T1000 (cell line): ENCODE results near the gene SWSAP1.
A peak's percentile ranks its signal among the peaks of the same experiment; 100 is the strongest.

Experiments used
- DNase-seq: peaks from one replicate; lab custom pipeline; 2025; ENCODE audit warnings: mixed read lengths; lab: John Stamatoyannopoulos, UW

Gene SWSAP1

DNA sequence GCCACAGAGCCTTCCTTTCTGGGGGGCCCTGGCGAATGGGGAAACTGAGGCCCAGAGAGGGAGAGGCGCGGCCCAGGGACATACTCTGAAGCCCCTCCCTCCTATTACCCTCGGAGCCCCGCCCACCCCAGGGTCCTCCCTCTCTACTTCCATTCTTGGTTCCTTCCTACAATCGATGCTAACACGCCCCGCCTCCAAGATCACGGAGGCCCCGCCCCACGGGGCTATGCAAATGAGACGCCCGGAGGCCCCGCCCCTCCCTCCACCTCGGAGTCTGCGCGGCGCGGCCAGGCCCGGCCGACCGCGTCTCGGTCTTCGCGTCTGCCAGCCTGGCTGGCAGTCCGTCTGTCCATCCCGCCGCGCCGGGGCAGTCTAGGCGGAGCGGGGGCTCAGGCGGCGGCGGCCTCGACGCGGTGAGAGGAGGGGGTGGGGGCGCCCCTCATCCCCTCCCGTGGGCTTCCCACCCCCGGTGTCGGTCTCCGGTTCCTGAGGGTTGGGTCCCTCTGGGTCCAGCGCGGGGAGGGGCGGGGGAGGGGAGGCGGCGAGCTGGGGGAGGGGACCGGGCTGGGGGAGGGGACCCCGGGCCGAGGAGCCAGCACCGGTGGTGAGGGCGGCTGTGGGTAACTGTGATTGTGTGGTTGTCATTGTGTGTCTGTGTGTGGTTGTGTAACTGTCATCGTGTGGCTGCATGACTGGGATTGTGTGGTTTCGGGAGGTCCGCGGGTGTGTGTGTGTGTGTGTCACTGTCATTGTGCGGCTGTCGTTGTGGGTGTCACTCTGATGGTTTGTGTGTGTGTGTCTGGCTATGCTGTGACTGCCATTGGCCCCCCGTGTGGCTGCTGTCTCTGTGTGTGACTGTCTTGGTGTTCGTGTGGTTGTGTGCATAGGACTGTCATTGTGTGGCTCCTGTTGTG, 19.0 kb upstream of the SWSAP1 start, which contains the start of gene PLPPR2:
Gene PLPPR2 (plus strand): TSS at position 273 of the 914 bp plus-strand sequence. CDS start 2,242 bp downstream, outside the sequence.
- peak; percentile 82 for DNase-seq

DNA sequence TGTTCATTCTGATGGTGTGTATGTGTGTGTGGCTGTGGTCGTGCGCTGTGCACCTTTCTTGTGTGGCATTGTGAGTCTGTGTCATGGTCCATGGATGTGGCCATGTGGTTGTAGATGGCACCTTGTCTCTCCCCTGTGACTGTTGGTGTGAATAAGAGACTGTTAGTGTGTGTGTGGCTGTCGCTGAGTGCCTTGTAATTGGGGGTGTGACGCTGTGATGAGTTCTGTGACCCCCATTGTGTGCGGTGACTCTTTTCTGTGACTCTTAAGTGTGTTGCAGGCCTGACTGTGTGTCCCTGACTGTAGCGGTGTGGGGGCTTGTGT, 18.4 kb upstream of the SWSAP1 start:
- DNase-seq: no peak

DNA sequence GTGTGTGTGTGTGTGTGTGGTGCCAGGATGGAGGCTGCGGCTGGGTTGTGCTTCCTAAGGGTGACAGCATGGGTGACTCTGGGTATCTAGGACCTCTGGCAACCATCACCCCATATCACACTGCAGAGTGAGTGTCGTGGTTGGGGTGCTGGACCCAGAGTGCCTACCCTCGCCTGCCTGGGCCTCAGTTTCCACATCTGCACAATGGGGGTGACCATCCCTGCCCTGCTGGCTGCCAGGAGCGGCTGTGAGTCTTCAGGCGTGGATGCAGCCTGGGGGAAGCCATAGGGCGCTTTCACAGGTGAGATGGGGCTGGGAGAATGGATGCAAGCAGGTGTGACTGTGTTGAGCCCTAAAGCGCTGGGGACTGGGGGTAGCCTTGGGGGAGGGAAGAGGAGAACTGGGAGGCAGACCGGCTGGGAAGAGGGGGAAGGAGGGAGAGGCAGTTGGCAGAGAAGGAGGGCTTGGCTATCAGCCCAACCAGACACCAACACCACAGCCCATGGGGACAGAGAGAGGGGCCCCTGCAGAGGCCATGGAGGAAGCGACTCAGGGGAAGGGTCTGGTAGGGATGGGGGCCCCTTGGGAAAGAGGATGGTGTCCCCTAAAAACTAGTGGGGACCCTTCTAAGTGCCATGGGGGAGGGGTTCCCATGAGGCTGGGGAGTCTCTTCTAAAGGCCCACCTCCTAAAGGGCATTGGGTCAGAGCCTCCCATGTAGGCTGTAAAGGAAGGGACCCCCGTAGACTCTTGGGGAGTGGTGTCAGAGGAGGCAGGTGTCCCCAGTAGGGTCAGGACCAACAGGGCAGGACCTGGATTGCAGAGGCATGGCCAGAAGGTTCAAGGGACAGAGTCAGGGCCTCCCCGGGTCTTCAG, 17.6 kb upstream of the SWSAP1 start:
- DNase-seq: no peak

DNA sequence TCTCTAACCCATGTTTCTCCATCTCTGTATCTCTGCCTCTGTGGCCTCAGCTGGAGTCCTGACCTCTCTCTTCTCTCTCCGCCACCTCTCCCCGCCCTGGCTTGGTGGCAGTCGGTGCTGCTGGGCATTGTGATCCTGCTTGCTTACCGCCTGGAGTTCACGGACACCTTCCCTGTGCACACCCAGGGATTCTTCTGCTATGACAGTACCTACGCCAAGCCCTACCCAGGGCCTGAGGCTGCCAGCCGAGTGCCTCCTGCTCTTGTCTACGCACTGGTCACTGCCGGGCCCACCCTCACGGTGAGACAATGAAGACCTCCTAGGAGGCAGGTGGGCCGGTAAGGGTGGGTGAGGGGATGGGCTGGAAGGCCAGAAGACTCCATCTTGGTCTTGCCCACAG, 15.0 kb upstream of the SWSAP1 start:
- no peak for DNase-seq

DNA sequence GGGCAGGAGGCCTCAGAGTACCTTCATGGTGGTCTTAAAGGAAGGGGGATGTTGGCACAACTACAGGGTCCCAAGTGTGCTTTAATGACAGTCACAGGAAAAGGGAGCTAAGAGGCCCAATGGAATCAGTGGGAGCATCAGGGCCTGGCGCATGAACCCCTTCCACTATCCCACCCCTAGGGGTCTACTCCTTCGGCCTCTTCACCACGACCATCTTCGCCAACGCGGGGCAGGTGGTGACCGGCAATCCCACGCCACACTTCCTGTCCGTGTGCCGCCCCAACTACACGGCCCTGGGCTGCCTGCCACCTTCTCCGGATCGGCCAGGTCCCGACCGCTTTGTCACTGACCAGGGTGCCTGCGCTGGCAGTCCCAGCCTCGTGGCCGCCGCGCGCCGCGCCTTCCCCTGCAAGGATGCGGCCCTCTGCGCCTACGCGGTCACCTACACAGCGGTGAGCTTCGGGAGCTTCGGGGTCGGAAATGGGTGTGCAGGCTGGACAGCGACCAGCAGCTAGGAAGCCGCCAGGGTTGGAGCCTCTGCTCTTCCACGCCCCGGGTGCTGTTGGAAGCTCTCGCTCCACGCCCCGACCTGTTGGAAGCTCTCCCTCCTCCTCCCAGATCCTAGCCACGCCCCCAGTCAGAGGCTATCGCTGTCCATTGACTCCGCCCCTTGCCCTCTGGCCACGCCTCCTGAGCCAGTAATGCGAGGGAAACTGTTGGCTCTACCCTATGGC, 13.3 kb upstream of the SWSAP1 start:
- DNase-seq: no peak

DNA sequence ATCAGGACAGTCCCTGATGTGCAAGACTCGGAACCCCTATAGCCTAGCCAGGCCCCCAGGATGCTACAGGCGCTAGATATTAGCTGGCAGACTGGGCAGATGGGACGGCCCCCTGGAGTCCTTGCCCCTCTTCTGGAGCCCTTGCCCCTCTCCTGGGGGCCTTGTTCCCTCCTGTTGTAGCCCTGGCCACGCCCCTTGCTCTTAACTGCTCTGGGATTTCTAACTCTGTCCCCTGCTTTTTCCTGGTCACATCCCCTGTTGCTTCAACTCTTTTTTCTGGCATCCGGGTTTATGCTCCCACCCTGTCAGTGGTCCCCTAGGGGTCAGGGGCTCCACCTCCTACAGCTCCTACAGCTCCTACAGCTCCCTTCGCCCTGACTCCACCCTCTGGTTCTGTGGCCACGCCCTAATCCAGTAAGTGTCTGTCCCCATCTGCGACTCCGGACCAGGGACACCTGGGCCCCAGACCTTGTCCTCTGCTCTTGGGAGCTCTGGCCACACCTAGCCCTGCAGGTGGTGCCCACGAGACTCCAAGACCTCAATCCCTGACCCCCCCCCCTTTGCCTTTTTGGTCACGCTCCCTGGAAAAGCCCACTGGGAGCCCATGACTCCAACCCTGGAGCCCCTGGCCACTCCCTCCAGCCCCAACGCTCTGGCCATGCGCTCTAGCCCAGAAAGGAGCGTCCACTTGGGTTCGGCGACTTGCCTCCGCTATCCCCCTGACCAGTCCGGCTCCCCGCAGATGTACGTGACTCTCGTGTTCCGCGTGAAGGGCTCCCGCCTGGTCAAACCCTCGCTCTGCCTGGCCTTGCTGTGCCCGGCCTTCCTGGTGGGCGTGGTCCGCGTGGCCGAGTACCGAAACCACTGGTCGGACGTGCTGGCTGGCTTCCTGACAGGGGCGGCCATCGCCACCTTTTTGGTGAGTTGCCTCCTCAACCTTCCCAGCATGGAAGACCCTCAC, 12.4 kb upstream of the SWSAP1 start:
- no peak for DNase-seq

DNA sequence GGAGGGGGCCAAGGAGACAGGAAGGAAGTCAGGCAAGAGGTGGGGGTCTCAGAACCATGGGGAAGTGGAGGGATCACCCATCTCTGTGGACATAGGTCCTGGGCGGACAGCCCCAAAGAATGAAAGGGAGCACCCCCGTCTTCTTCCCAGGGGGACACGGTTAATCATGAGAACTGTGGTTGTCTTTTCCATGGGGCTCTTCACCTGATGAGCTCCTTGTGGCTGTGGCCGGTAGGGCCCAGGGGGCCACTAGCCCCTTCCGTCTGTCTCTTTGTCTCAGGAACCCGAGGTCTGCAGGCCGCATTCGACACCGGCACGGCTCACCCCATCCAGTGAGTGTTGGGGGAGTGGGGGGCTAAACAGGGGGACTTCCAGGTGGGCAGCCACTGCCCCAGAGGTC, 10.6 kb upstream of the SWSAP1 start:
- DNase-seq: no peak

DNA sequence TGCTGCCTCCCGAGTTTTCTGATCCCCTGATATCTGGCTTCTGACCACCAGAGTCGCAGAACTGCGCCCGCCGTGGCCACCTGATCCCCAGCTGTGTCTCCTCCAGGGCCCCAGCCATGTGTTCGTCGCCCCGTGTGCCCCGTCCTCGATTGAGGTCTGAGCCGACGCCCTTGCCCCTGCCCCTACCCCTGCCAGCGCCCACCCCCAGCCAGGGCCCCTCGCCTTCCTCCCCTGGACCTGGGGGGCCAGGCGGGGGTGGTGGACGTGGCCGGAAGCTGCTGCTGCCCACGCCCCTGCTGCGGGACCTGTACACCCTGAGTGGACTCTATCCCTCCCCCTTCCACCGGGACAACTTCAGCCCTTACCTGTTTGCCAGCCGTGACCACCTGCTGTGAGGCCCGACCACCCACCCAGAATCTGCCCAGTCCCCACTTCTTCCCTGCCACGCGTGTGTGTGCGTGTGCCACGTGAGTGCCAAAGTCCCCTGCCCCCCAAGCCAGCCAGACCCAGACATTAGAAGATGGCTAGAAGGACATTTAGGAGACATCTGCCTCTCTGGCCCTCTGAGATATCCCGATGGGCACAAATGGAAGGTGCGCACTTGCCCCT, 10.1 kb upstream of the SWSAP1 start:
- DNase-seq: no peak

DNA sequence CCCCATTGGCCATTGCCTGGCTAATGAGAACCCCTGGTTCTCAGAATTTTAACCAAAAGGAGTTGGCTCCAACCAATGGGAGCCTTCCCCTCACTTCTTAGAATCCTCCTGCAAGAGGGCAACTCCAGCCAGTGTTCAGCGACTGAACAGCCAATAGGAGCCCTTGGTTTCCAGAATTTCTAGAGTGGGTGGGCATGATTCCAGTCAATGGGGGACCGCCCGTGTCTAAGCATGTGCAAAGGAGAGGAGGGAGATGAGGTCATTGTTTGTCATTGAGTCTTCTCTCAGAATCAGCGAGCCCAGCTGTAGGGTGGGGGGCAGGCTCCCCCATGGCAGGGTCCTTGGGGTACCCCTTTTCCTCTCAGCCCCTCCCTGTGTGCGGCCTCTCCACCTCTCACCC, 9.5 kb upstream of the SWSAP1 start:
- DNase-seq: no peak

DNA sequence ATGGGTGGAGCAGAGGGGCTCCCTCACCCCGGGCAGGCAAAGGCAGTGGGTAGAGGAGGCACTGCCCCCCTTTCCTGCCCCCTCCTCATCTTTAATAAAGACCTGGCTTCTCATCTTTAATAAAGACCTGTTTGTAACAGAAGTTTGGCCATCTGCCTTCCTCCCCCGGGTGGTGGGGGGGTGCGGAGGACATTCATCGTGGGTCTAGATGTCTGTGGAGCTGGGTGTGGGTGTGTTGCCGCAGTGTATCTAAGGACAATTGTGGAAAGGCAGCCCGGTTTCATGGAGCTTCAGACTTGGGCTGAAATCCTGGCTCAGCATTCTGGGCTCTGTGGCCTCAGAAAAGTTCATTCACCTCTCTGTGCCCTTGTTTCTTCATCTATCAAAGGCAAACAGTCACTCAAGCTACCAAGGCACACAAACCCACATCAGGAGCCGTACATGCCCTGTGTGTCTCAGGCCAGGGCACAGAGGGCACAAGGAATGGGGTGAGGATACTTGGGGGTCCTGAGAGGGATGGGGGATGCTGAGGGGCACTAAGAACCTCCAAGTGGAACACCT, 8.8 kb upstream of the SWSAP1 start:
- DNase-seq: no peak

DNA sequence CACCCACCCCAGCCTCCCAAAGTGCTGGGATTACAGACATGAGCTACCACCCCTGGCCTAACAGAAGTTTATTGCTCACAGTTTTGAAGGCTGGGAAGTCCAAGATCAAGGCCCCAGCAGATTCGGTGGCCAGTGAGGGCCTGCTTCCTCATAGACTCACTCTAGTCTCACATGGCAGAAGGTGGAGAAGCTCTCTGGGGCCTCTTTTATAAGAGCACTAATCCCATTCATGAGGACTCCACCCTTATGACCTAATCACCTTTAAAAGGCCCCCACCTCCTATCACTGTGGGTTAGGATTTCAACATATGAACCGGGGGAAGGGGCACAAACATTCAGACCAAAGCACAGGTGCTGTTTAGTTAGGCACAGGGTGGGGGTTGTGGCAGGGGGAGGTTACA, 6.9 kb upstream of the SWSAP1 start:
- DNase-seq: no peak

DNA sequence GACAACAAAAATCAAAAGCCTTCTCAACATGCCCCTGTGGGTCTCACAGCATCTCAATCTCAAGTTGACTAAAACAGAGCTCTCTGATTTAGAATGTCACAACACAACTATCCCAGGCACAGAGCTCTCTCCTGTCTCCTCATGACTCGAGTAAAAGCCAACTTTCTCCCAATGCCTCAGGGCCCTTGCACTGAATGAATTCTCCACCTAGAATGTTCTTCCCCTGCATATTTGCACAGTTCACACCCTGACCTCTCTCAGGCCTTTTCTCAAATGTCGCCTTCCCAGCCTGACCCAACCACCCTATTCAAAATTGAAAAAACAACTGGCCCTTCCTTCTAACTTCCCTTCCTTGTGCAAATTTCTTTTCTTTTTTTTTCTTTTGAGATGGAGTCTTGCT, 3.7 kb upstream of the SWSAP1 start:
- DNase-seq: no peak

DNA sequence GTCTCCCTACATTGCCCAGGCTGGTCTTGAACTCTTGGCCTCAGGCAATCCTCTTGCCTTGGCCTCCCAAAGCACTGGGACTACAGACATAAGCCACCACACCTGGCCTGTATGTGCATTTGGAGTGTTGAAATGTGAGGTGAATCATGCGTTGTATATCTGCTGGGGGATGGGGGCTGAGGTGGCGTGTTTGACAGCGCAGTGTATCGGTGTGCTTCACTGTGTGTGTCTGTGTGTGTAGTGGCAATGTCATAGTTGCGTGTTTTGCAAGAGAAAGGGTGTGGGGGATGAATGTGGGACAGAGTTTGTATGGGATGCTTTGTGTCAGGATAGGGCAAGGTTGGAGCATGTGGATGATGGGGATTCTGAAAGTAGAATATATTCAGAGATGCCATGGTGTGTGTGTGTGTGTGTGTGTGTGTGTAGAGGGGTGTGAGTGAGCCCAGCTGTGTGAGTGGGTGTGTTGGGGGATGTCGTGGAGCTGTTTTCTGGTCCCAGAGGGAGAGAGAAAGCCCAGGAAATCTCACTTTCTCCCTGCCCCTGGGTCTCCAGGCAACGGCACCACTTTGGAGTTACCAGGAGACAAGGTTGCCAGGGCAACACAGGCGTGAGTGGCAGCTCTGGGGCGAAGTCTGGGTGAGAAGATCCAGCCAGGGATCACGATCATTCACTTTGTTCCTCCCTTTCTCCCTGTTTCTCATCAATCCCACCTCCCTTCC, 1.1 kb upstream of the SWSAP1 start:
- DNase-seq: no peak

DNA sequence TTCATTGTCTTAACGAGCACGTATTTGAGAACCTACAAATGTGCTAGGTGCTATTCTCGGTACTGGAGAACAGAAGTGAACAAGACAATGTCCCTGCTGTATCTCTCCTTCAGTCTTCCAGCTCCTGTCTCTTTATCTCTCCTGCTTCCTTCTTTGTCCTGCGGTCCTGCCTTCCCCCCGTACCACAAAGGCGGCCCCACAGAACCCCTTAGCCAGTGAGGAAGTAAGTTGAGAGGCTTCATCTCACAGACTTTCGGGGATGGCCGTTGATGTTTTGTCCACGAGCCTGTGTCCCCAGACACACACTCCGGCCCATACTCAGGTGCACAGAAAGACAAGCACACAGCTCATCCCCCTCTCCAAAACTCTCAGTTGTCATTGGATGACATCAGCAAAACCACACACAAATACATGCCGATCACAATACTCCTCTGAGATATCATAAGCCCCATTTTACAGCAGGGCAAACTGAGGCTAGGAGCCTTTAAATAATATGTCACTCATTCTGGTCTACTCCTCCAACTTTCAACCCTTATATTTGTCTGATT, 507 bp upstream of the SWSAP1 start:
- no peak for DNase-seq

DNA sequence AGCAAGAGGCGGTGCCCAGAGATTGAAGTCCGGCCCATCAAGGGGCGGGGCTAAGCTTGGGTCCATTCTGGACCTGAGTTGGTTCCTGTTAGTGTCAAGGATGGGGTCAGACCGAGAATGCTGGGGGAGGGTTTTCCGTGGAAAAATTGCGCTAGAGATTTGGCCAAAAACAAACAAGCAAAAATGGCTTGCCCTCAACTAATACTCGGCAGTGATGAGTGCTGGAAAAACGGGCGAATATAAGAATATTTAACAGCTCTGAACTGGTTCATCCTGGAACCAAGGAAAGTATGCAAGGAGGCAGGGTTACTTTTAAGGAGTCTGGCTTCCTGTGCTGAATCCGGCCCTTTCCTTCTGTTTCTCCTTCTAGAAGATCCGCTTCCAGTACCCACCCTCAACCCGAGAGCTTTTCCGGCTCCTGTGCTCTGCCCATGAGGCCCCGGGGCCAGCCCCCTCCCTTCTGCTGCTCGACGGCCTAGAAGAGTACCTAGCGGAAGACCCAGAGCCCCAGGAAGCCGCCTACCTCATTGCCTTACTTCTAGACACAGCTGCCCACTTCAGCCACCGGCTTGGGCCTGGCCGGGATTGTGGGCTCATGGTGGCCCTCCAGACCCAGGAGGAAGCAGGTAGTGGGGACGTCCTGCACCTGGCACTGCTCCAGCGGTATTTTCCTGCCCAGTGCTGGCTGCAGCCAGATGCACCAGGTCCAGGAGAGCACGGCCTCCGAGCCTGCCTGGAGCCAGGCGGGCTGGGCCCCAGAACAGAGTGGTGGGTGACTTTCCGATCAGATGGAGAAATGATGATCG, 880 bp downstream of the SWSAP1 start:
- no peak for DNase-seq

DNA sequence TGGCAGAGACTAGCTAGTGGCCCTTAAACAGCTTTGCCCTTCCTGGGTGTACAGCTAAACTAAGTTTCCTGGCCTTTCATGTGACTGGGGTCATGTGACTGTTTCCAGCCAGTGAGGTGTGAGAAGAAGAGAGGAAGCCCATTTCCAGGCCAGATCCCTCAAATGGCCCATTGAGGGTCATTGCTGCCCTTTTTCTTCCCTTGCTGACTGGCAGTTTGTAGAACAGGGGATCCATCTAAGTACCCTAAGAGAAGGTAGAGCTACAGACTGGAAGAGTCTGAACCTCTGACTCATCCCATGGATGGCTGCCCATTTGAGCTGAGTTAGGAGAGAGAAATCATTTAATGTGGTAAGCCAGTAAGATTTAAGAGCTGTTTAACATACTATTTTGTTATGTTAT, 2.8 kb downstream of the SWSAP1 start:
- DNase-seq: peak; percentile 23

DNA sequence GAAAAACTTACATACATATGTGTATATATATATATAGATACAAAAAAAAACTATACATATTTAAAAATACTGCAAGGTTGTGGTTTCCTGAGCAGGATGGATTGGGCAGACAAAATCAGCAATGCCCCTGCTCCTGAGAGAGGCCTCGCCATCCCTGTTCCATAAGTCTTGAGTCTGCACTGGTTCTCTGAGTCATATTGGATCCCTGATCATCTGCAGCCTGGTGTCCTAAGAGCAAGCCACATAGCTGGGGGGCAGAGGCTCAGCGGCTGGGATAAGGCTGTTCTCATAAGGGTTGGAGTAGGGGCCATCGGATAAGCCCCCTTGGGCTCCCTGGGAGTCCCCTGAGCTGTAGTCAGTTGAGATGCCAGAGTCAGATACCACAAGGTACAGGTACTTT, 3.3 kb downstream of the SWSAP1 start:
- no peak for DNase-seq

DNA sequence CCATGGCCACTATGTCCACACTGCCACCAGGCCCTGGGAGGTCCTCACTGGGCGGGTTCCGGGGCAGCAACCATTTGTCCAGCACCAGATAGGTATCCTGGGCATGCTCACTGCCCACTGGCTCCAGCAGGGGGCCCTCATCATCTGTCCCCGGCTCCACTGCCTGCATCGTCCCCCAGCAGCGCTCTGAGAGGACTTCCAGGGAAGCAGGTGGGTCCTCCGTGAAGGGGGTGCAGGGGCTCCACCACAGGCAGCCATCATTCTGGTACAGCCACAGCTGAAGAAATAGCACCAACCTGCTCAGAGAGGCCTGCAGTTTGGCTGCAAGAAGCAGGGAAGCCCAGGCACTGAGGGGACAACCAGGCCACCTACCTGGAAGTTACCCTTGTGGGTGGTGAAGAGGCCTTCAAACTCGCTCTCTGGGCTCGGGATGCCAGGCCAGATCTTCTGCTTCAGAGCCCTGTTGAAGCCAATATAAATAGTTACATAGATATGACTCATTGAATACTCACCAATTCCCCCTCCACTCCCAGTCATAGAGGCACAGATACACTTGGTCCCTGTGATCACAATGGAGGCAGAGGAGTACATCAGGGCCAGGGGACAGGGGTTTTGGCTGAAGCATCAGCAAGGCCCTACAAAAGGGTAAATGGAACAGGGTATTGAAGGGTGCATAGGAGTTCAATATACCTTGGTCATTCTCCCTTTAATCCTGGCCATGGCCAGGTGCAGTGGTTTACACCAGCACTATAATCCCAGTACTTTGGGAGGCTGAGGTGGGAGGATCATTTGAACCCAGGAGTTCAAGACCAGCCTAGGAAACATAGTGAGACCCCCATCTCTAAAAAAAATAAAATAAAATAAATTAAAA, 4.1 kb downstream of the SWSAP1 start:
- peak; percentile 29 for DNase-seq
